ENCODE data around the gene LIMS3.
"Not testable (repeated sequence)": the region's sequence is repeated elsewhere in the genome, so short reads cannot be mapped to it uniquely, and the experiment has no call there.

LIMS3 gene, protein sequence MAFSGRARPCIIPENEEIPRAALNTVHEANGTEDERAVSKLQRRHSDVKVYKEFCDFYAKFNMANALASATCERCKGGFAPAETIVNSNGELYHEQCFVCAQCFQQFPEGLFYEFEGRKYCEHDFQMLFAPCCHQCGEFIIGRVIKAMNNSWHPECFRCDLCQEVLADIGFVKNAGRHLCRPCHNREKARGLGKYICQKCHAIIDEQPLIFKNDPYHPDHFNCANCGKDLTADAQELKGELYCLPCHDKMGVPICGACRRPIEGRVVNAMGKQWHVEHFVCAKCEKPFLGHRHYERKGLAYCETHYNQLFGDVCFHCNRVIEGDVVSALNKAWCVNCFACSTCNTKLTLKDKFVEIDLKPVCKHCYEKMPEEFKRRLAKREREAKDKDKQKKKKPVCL

DNA sequence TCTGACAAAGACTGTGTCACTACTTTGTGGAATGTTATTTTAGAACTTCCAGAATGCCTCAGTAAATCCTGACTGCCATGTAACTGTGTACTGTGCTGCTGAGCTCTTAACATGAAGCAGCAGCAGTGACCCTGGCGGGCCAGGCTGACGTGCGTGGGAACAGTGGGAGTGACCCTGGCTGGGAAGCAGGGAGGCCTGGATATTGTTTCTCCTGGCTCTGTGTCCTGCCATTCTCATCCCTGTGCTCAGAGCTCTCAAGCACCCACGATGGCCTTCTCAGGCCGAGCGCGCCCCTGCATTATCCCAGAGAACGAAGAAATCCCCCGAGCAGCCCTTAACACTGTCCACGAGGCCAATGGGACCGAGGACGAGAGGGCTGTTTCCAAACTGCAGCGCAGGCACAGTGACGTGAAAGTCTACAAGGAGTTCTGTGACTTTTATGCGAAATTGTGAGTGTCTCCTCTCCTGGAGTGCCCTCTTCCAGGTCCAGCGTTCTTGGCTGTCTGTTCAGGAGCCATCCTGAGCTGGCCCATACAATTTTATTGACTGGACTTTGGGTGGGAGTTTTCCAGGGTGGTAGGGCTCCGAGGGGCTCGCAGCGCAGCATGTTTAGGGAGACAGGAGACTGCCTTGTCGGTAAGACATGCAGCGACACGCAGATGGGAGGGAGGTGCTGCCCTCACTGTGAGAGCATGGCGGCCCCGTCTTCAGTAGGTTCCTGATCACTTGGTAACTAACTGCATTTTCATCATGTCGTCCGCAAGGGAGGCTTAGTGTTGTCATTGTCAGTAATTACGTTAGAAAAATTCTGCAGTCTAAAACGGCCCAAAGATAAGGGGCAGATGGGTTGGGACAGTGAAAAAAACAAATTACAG is at the start of gene LIMS3:
Gene LIMS3 (plus strand): TSS at position 227 of the 875 bp plus-strand sequence. CDS start 41 bp downstream, at position 268.
- not testable (repeated sequence) for DNase-seq (ENCODE audit: low read depth)

DNA sequence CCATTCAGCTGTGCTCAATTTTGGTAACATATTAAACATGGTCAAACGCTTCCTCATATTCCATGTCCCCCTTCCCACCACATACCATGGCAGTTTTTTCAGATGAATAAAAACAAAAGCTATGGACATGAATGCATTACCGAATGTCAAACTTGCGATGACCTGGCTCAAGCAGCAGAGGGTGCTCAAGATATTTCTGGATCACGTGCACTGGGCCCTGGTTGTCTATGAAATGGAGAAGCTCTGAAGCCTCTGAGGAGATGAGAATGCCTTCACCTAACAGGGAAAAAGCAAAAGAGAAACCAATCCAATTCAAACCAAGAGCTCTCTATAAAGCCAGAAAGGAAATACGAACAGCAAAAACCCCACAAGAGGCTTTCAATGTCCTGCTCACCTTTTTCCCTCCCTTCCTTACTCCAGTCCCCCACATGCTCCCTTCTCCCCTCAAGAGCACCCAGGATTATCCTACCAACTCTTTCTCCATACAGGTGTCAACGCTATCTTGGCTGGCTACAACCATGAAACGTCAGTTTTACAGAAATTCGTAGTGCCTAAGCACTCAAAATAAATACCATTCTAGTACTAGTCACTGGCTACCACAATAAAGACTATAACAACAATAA is 27.2 kb upstream of the LIMS3 start:
- not testable (repeated sequence) for DNase-seq (ENCODE audit: low read depth)

DNA sequence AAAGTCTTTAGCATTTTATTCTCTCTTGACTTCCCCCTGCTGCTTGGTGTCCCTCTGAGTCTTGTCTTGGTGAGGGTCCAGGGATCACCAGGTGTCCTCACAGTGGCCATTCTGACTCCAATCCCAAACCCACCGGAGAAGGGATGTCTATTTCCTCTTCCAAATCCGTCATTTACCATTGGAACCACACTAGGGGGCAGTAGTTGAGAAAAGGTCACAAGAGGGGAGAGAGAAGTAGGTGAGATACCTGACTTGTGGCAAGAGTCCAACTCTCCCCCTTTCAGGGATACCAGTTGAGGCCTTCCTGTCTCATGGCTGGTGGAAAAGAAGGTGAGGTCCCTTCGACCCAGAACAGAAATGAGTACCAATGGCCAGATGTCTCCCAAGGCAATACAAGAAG is 21.9 kb upstream of the LIMS3 start:
- DNase-seq (ENCODE audit: low read depth) = not testable (repeated sequence)

DNA sequence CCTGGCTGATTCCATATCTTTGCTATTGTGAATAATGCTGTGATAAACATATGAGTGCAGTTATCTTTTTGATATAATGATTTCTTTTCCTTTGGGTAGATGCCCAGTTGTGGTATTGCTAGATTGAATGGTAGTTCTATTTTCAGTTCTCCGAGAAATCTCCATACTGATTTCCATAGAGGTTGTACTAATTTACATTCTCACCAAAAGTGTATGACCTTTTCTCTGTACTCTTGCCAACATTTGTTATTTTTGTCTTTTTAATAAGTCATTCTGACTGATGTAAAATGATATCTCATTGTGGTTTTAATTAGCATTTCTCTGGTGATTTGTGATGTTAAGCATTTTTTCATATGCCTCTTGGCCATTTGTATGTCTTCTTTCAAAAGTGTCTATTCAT is 16.4 kb upstream of the LIMS3 start:
- DNase-seq (ENCODE audit: low read depth) = not testable (repeated sequence)

DNA sequence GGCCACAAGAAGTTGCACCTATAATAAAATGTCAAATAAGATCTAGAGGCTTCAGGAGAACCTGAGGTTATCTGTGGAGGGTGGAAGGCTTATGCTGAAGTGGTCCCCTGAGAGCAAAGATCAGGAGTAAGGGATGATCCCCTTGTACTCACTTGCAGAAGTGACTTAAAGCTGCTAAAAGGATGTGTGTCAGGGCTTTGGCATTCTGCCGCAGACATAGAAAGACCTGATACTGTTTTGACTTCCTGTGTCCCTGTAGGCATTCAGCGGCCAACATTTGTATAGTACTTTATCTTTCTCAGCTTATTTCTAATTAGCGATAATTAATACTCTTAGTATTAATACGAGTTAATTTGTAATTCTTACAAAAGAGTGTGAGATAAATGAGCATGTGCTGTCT is 10.1 kb upstream of the LIMS3 start:
- DNase-seq (ENCODE audit: low read depth) = not testable (repeated sequence)

DNA sequence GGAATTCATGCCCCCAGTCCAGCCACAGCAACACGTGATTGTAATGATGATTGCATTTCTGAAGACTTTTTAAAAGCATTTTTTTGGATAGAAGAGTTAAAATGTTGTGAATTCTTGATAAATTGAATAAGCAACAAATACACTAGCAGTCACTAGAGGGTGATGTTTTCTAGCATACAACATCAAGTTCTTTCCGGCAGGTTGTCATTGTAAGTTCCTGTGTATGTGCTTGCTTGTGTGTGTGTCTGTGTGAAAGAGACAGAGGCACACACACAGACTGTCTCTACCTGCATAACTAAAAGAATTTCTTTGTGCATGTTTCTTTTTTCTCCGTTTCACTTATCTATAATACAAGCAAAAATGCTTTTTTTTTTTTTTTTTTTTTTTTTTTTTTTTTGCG is 8.6 kb upstream of the LIMS3 start:
- not testable (repeated sequence) for DNase-seq (ENCODE audit: low read depth)

DNA sequence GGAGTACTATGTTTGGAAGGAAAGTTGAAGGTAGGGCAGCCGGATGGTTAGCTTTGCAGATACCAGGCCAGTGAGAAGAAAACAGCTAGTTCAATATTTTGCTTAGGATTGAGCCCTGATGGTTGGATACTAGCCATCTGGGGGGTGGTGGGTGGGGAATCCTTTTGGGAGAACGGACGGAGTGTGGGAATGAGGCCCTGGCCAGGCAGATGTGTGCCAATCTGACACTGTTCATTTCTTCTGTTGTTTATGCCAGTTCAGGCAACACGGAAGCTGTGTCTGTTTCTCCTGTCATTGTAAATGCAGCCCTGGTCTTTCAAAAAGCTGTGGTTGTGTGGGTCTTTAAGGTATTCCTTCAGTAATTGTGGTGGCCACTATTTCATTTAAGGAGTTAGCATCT is 7.5 kb upstream of the LIMS3 start:
- not testable (repeated sequence) for DNase-seq (ENCODE audit: low read depth)

DNA sequence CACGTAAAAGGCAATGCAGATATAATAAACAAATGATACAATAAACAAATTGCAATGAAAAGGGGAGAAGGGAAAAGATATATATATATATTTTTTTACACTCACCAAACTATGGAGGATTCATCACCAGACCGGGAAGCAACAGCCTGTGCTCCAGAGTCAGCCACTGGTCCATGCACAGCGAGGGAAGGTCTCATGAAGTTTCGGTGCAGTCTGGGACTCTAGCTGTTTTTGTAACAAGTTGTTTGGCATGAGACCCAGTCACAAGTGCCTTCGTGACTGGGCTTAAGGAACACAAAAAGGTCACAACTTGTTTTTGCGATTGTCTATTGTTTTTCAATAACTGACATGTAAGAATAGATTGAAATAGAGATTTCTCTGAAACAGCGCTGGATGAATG is 4.8 kb upstream of the LIMS3 start:
- DNase-seq (ENCODE audit: low read depth) = not testable (repeated sequence)

DNA sequence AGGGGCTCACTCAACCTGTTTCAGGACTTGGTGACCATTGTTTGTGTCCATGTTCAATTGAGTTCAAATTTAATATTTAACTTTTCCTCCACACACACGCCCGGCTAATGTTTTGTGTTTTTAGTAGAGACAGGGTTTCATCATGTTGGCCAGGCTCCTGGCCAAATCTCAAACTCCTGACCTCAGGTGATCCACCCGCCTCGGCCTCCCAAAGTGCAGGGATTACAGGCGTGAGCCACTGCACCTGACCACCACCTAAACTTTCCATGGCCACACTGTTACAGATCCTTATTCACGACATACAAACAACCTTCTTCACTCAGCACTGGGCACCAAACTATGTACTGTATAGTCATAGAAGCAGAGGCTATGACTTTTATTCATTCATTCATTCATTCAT is 4.3 kb upstream of the LIMS3 start:
- DNase-seq (ENCODE audit: low read depth) = not testable (repeated sequence)

DNA sequence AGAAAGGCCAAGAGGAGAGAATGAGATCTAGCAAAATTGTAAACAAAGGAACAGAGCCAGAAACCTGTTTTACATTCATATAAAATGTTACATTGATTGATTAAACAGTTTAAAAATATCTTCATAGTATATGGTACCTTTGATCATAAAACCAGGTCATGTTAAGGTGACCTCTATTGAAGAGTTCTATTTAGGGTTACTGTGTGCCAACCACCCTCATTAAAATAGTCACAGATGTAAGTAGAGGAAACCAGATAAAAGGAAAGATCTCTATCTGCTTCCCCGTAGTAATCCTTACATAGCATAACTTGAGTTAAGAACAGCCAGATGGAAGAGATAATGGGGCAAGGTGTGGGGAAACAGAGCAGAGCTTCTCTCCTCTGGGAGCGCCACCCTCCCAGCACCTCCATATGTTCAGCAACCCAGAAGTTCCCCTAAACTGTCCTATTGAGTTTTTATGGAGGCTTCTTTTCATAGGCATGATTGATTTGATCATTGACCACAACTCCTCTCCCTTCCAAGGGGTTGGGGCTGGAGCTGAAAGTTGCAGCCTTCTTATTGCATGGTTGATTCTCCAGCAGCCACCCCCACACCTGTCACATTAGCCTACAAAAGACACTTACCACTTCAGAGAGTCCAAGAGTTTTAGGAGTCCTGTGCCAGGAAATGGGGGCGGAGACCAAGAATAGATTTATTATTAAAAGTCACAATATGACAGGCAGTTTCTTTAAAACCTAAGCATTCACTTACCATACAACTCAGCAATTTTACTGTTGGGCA is 3.2 kb upstream of the LIMS3 start:
- DNase-seq (ENCODE audit: low read depth) = not testable (repeated sequence)

DNA sequence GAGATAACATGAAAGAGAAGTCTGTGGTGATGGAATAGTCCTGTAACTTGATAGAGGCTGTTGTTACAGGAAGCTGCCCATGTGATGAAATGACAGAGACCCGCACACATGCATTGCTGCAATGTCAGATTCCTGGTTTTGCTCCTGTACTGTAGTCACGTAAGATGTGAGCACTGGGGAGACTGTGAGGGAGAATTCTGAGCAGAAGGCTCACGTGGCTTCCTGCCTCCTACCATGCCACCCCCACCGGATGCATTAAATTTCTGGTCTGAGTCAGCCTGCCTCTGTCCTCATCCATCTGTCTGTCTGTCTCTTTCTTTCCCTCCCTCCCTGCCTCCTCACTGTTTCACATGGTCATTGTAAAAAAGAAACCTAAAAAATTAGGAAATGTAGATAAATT is 2.3 kb upstream of the LIMS3 start:
- DNase-seq (ENCODE audit: low read depth) = not testable (repeated sequence)

DNA sequence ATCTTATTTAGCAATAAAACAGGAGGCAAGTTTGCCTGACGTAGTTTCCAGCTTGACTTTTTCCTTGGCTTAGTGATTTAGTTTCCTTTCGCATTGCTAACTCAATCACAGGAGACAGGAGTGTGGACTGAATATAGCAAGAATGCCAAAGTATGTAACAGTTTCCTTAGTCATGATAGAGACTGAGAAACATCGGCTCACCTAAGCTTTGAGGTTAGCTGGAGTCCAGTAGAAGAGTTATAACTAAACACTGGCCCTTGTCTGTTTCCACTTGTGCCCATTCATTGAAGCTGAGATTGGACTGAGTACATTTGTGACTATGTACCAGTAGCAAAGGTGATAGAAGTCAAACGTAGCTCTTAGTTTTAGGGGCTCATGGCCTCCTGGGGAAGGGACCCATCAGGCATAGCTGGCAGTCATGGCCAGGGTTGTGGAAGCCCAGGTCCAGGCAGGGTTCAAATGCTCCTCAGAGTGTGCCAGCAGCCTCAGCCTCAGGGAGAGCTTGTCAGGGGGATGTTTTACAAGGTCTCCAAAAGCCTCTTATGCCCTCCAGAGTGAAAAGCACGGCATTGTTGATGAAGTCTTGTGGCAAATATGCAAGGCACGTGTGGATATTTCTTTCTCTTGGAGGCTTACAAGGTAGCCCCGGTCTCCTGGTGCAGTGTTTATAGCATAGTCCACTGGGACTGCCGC is 573 bp upstream of the LIMS3 start:
- not testable (repeated sequence) for DNase-seq (ENCODE audit: low read depth)

DNA sequence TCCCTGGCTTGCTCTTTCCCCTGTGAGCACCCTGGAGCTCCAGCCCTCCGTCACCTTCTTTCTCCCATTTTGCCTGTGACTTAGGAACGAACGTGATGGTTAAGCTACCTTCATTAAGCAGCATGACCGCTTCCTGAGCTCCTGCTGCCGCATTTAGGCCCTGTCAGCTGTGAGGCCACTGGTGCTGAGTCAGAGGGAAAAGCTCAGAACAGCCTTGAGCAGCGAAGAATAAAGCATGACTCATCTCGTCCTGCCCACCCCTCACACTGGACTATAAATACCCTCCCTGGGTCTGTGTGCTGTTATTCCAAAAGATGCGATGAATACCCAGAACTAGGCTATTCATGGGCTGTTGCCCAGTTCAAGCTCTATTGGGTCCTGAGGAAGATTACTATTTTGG is 7.3 kb downstream of the LIMS3 start:
- not testable (repeated sequence) for DNase-seq (ENCODE audit: low read depth)

DNA sequence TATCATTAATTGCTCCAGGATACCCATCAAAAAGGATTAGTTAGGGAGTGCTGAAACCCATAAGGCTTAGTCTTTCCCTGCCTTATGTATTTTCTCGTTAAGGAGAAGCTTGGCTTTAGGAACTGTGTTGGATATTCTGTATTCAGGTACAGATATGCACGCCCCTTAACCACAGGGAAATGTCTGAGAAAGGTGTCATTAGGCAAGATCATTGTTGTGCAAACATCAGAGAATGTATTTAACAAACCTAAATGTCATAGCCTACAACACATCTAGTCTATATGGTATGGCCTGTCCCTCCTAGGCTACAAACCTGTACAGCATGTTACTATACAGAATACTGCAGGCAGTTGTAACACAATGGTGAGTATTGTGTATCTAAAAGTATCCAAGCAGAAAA is 10.1 kb downstream of the LIMS3 start:
- not testable (repeated sequence) for DNase-seq (ENCODE audit: low read depth)

DNA sequence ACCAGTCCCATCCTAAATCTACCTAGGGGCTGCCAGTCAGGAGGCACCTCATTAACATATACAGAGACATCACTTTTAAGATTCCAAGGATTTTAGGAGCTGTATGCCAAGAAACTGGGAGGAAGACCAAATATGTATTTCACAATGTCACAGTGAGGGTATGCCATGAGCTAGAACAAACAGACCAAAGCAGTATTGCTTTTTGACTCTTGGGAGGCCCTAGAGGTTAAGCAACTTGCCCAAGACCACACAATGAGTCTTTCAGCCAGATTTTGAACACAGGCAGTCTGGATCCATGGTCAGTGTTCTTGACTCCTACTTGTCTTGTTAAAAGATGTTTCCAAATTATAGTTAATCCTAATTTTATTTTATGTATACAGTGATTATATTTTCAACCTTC is 12.3 kb downstream of the LIMS3 start:
- not testable (repeated sequence) for DNase-seq (ENCODE audit: low read depth)

DNA sequence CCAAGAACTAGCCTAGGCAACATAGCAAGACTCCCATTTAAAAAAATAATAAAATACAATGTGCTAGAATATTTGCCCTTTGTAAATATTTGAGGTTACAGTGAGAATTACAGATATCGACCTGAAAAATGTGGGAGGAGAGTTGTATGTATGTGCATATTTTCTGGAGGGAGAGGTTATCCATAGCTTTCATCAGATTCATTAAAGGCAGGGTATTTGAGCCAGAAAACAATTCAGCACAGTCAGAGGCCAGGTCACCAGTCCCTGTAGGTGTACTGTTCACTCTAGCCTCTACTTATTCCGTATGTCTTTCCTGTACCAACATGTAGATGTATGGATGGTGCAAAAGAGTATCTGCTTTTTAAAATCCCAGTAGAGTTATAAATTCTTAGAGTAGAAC is 15.4 kb downstream of the LIMS3 start:
- DNase-seq (ENCODE audit: low read depth) = not testable (repeated sequence)

DNA sequence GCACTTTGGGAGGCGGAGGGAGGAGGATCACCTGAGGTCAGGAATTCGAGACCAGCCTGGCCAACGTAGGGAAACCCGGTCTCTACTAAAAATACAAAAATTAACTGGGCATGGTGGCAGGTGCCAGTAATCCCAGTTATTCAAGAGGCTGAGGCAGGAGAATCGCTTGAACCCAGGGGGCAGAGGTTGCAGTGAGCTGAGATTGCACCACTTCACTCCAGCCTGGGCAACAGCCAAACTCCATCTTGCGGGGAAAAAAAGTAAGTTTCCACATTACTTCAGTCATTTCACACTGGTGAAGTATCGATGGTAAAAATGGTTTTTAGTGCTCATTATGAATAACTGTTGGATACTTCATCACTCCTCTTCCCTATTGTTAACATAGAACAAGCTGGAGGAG is 16.1 kb downstream of the LIMS3 start:
- not testable (repeated sequence) for DNase-seq (ENCODE audit: low read depth)

DNA sequence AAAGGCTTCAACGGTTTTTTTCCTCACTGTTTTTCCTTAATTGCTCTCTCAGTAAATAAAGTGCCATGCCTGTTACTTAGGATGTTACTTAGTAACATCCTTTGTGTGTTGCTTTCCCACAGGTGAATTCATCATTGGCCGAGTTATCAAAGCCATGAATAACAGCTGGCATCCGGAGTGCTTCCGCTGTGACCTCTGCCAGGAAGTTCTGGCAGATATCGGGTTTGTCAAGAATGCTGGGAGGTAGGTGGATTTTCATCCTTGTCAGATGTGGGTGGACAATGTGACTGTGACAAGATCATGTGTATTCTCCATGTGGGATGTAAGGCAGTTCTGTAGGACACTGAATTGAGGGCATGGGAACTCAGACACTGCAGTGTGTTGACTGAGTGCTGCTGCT is 17.3 kb downstream of the LIMS3 start:
- not testable (repeated sequence) for DNase-seq (ENCODE audit: low read depth)

DNA sequence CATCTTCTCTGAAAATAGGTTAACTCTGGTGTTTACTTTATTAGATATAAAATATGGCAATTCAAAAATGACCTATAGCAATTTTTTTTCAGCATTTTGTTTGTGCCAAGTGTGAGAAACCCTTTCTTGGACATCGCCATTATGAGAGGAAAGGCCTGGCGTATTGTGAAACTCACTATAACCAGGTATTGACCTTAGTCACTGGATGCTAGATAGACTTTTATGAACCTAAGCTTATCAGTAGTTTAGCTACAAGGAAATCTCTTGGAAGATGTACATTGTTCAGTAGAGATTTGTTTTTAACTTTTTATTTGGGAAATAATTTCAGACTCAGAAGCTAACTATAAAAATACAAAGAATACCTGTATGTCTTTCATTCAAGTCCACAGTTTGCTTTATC is 21.7 kb downstream of the LIMS3 start:
- DNase-seq (ENCODE audit: low read depth) = not testable (repeated sequence)

DNA sequence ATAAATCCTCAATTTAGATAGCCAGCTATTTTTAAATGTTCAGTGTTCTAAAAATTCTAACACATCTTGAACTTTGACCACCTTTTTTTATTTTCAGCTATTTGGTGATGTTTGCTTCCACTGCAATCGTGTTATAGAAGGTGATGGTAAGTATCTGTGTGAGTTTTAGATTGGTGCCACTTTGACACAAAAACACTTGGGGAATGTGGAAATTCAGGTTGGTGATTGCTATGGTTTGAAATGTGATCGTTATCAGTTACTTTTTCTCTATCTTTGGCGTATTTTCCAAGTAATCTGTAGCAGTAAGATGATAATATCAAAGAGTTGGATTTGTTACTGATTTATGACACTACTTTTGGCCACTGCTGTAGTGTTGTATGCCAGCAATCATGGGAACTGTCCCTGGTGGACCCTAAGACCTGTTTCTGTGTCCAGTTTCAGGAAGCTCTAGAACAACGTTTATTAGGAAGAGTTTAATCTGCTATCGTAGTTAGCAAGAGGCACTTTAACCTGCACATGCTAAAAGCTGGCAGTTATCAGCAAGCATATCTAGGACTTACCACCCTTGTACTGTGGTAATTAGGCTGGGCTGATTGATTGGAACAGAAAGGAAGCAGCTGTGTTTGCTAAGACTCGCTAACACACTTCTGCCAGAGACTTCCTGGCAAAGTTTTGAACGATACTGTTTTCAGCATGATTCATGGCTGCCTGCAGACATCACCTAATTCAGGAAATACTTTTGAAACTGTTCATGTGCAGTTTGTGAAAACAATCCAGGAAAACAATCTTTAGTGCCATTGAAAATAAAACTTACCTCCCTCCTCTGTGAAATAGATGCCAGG is 23.3 kb downstream of the LIMS3 start:
- not testable (repeated sequence) for DNase-seq (ENCODE audit: low read depth)

All from stimulated activated CD8-positive, alpha-beta memory T cell treated with anti-CD3 and anti-CD28 coated beads, Interleukin-12 subunit alpha, Interleukin-12 subunit beta, amount 100 ng/mL, for 1 hour (primary cell).